ENCODE data around the gene MVB12B. TPM values are rescaled to one million over a fixed set of nuclear protein-coding genes. Genes with fewer than 3 reads are reported as not detected.

Gene MVB12B
- total and polyA plus RNA-seq, 8 donors: 2.3 to 21.9 (median 6.4) TPM

DNA sequence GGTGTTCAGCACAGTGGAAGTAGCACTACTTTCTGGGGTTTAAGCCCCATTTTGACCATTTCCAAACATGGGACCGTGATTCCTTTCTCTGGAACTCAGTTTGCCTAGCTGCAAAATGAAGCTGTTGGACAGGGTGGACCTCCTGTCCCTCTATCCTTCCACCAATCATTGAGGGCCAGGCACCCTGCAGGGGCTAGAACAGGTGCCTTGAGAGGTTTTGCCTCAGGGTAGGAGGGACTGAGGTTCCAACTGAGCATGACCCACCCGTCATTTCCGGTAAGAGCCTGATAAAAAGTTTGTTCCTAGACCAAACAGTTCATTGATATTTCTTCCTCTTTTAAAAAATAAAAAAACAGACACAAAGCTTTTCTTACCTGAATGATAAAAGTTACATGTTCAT is 116.5 kb downstream of the MVB12B start:
- 61 to 86% (median 77%) methylated on average over 3 of the region's 3 CpGs for WGBS, 5 donors
- H3K4me3 ChIP-seq: no peak overlapping the region
- H3K4me1 ChIP-seq: peaks cover 0 to 5% (median 0%) of the 10 kb centered on the region in 4 donors
- TF ChIP-seq, protein P1, sequence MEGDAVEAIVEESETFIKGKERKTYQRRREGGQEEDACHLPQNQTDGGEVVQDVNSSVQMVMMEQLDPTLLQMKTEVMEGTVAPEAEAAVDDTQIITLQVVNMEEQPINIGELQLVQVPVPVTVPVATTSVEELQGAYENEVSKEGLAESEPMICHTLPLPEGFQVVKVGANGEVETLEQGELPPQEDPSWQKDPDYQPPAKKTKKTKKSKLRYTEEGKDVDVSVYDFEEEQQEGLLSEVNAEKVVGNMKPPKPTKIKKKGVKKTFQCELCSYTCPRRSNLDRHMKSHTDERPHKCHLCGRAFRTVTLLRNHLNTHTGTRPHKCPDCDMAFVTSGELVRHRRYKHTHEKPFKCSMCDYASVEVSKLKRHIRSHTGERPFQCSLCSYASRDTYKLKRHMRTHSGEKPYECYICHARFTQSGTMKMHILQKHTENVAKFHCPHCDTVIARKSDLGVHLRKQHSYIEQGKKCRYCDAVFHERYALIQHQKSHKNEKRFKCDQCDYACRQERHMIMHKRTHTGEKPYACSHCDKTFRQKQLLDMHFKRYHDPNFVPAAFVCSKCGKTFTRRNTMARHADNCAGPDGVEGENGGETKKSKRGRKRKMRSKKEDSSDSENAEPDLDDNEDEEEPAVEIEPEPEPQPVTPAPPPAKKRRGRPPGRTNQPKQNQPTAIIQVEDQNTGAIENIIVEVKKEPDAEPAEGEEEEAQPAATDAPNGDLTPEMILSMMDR (IDR thresholded peaks at IDR 0.05): no peak
- no peak for TF ChIP-seq EP300 (IDR thresholded peaks at IDR 0.05)
- no peak for TF ChIP-seq POLR2AphosphoS5 (IDR thresholded peaks at IDR 0.05)
- TF ChIP-seq POLR2A (IDR thresholded peaks at IDR 0.05): no peak
- no peak for DNase-seq
- no peak overlapping the region for H3K27ac ChIP-seq
- no peaks in the 10 kb centered on the region for H3K27me3 ChIP-seq
- peaks cover 0 to 12% (median 10%) of the 10 kb centered on the region in 4 donors for H3K36me3 ChIP-seq
- intact Hi-C loops (cut with DNase I; ENCODE audit: low total_unique reads): no loop called here
- no peaks in the 10 kb centered on the region for H3K9me3 ChIP-seq

GRCh38 chr9:126448136-126448535 is 121.5 kb downstream of the MVB12B start:
- intact Hi-C loops (cut with DNase I; ENCODE audit: low total_unique reads): no loop called here
- 84 to 90% (median 84%) methylated on average over 2 of the region's 2 CpGs for WGBS, 5 donors
- no peak for DNase-seq
- Histone ChIP-seq H3K27me3 (no peaks in the 10 kb centered on the region), H3K36me3 (peaks cover 0 to 34% (median 23%) of the 10 kb centered on the region in 4 donors), H3K4me3 (no peak overlapping the region), H3K4me1 (no peaks in the 10 kb centered on the region), H3K27ac (no peak overlapping the region), H3K9me3 (no peaks in the 10 kb centered on the region)
- TF ChIP-seq POLR2A (IDR thresholded peaks at IDR 0.05): no peak
- no peak for TF ChIP-seq POLR2AphosphoS5 (IDR thresholded peaks at IDR 0.05)
- TF ChIP-seq EP300 (IDR thresholded peaks at IDR 0.05): no peak
- TF ChIP-seq, protein P1 (IDR thresholded peaks at IDR 0.05): no peak

- intact Hi-C loops (cut with DNase I; ENCODE audit: low total_unique reads): no loop called here
- H3K4me1 ChIP-seq: no peaks in the 10 kb centered on the region
- WGBS, 5 donors: 85 to 94% (median 93%) methylated on average over 13 to 14 of the region's 14 CpGs
- H3K36me3 ChIP-seq: peaks cover 0 to 34% (median 26%) of the 10 kb centered on the region in 4 donors
- H3K27ac ChIP-seq: no peak overlapping the region
- H3K4me3 ChIP-seq: no peak overlapping the region
- no peak for DNase-seq
- no peaks in the 10 kb centered on the region for H3K27me3 ChIP-seq
- TF ChIP-seq EP300 (IDR thresholded peaks at IDR 0.05) (no peak), POLR2A (IDR thresholded peaks at IDR 0.05) (no peak), POLR2AphosphoS5 (IDR thresholded peaks at IDR 0.05) (no peak)
- TF ChIP-seq, protein P1 (IDR thresholded peaks at IDR 0.05): no peak
- no peaks in the 10 kb centered on the region for H3K9me3 ChIP-seq
These were observed 122.4 kb downstream of the MVB12B start for GRCh38 chr9:126448865-126449577.

DNA sequence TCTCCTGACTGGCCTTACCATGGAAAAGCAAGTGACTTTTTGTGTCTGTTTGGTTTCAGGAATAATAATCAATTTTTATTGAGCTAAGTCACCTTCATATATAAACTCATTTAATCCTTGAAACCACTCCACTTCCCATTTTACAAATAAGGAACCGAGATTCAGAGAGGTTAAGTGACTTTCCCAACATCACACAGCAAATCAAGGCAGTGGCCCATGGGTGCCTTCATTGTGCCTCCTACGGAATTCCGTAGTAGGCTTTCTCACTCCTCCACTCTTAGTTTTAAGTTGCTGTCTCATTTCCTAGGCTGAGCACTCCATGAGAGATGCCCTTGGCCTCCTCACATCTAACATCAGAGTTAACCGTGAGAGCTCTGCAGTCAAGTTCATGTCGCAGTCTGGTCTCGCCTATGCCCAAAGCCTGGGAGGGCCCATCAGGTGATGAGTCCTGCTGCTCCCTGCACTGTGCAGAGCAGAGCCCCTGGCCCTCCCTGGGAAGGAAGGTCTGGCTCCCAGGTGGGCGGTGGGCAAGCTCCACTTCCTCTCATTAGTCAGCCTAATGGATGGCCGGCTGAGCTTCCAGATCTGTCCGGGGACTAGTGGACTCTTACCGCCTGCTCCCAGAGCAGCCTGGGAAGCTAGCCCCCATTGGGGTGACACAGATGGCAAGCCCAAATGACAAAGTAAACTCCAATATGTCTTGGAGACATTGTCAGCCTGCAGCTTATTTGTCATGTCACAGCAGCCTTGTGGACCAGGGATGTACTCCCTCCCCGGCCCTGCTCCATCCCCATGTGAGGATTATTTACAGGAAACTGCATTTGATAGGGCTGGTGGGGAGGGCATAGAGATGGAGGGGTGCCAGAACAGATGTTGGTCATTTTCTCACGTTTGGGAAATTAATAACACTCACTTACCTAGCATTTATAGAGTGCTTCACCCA is 123.4 kb downstream of the MVB12B start:
- peaks cover 0 to 37% (median 29%) of the 10 kb centered on the region in 4 donors for H3K36me3 ChIP-seq
- no peak overlapping the region for H3K27ac ChIP-seq
- intact Hi-C loops (cut with DNase I; ENCODE audit: low total_unique reads): no loop called here
- no peaks in the 10 kb centered on the region for H3K9me3 ChIP-seq
- no peak for TF ChIP-seq EP300 (IDR thresholded peaks at IDR 0.05)
- TF ChIP-seq, protein P1 (IDR thresholded peaks at IDR 0.05): no peak
- TF ChIP-seq POLR2A (IDR thresholded peaks at IDR 0.05): no peak
- no peak for TF ChIP-seq POLR2AphosphoS5 (IDR thresholded peaks at IDR 0.05)
- 87 to 93% (median 90%) methylated on average over 12 of the region's 12 CpGs for WGBS, 5 donors
- no peaks in the 10 kb centered on the region for H3K27me3 ChIP-seq
- H3K4me3 ChIP-seq: no peak overlapping the region
- H3K4me1 ChIP-seq: no peaks in the 10 kb centered on the region
- no peak for DNase-seq
